Body of pancreas (tissue), 4 donors: ENCODE data around the gene ZC3H7A.

ENCODE experiments used
- CTCF ChIP-seq, 7 experiments: fragments of 450-650 bp in 4 of 7; fragments of 200-600 bp in 3 of 7; sonication (generic) in 3 of 7; IDR thresholded peaks; one replicate each; pipeline ENCODE4 v1.5.1; 2016 to 2019; ENCODE audit warnings: antibody characterized with exemption in 7 of 7
- POLR2A ChIP-seq, 3 donors: fragments of 450-650 bp; IDR thresholded peaks; one replicate each; pipeline ENCODE4 v1.6.1; 2016; ENCODE audit warnings: antibody characterized with exemption in 3 of 3, mild to moderate bottlenecking in 2 of 3

GRCh38 chr16:11707679-11708197 is 89.3 kb downstream of the ZC3H7A start:
- TF ChIP-seq POLR2A (IDR thresholded peaks at IDR 0.05), result no peak
- TF ChIP-seq CTCF (IDR thresholded peaks at IDR 0.05), result no peak
